Stomach (tissue), 4 donors: Measurements from ENCODE around the gene EFCAB12.

Experiments used
- CTCF ChIP-seq, 7 experiments: fragments of 450-650 bp in 4 of 7; fragments of 200-600 bp in 3 of 7; sonication (generic) in 3 of 7; IDR thresholded peaks; one replicate each; pipeline ENCODE4 v1.5.1; 2016 to 2019; ENCODE audit warnings: antibody characterized with exemption in 7 of 7, control low read depth in 2 of 7, mild to moderate bottlenecking in 1 of 7
- EP300 ChIP-seq: sonication (generic); formaldehyde crosslinking; IDR thresholded peaks from one replicate; pipeline ENCODE4 v1.6.1; 2017; ENCODE audit warnings: antibody characterized with exemption
- POLR2A ChIP-seq, 4 donors: fragments of 450-650 bp; IDR thresholded peaks; one replicate each; pipeline ENCODE4 v1.6.1; 2016; ENCODE audit warnings: antibody characterized with exemption in 4 of 4, control low read depth in 2 of 4, mild to moderate bottlenecking in 1 of 4, moderate library complexity in 1 of 4
- POLR2AphosphoS5 ChIP-seq, 3 donors: sonication (generic); formaldehyde crosslinking; IDR thresholded peaks; one replicate each; pipeline ENCODE4 v1.6.1; 2016; ENCODE audit warnings: antibody characterized with exemption in 3 of 3

DNA sequence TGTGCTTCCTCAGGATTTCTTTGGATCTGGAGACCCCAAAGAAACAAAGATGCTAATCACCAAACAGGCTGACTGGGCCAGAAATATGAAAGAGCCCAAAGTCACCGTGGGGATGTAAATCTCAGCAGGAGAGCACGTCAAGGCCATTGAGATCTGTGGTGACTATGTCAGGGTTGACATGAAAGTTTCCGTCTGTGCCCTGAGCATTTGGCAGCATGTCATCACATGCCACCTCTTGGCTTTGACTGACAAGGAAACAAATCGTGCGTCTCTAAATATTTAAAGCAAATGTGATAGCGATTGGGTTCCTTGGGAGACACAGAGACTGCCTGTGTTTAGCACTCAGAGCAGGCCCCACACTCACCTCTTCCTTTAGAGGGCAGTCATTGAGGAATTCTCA is 35.2 kb downstream of the EFCAB12 start:
- TF ChIP-seq CTCF (IDR thresholded peaks at IDR 0.05) (no peak), POLR2A (IDR thresholded peaks at IDR 0.05) (no peak), POLR2AphosphoS5 (IDR thresholded peaks at IDR 0.05) (no peak), EP300 (no peak)
